ENCODE measurements around the gene CUBN.

DNA sequence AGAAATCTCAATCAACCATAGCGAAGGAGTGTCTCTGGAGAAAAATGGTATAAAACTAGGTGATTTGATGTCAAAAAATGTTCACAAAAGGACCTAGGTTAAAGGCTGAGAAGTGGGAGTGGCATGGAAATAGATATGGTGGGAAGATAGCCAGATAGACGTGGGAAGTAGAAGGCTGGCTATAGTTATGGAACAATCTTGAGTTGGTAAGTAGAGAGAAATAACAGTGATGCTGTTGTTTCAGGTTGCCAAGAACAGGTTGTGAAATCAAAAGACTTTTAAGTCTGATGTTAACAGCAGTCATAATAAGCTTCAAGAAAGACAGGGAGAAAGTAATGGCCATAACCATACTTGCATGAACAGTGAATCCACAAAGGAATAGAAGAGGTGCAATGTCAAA lies 206.3 kb downstream of the CUBN start:
- TF ChIP-seq, protein P1, sequence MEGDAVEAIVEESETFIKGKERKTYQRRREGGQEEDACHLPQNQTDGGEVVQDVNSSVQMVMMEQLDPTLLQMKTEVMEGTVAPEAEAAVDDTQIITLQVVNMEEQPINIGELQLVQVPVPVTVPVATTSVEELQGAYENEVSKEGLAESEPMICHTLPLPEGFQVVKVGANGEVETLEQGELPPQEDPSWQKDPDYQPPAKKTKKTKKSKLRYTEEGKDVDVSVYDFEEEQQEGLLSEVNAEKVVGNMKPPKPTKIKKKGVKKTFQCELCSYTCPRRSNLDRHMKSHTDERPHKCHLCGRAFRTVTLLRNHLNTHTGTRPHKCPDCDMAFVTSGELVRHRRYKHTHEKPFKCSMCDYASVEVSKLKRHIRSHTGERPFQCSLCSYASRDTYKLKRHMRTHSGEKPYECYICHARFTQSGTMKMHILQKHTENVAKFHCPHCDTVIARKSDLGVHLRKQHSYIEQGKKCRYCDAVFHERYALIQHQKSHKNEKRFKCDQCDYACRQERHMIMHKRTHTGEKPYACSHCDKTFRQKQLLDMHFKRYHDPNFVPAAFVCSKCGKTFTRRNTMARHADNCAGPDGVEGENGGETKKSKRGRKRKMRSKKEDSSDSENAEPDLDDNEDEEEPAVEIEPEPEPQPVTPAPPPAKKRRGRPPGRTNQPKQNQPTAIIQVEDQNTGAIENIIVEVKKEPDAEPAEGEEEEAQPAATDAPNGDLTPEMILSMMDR (IDR thresholded peaks at IDR 0.05), result no peak
- TF ChIP-seq POLR2A (IDR thresholded peaks at IDR 0.05), result no peak
